Endothelial cell of umbilical vein (primary cell): ENCODE data around the gene THNSL1. TPM values are rescaled to one million over a fixed set of nuclear protein-coding genes. Genes with fewer than 3 reads are reported as not detected.

ENCODE experiments used
- BruUV-seq: library from RNA; stranded (reverse); fragments of 400-500 nt; replicated peaks from 2 replicates; lab custom pipeline; 2021; lab: Mats Ljungman, UMichigan
- CTCF ChIA-PET: fragments of 300-600, 350-600 bp; sonication (Branson Sonifier 250); formaldehyde crosslinking; loops from one replicate; lab custom pipeline; 2021; ENCODE audit warnings: antibody characterized with exemption, inconsistent platforms; lab: Charles Lee
- POLR2A ChIA-PET: fragments of 300-600, 350-600 bp; sonication (Branson Sonifier 250); formaldehyde crosslinking; loops from one replicate; lab custom pipeline; 2021; ENCODE audit warnings: antibody characterized with exemption, inconsistent platforms; lab: Charles Lee
- DNase-seq: peaks from one replicate; pipeline ENCODE4 v3.0.0-alpha.2; 2011; ENCODE audit warnings: low read depth, low spot score
- FAIRE-seq: peaks from 2 replicates; lab custom pipeline; 2011; peaks lifted over from hg19 to GRCh38; lab: Jason Lieb, UNC
- H2AFZ ChIP-seq: 2 replicates; pipeline ENCODE4 v1.6.0; 2012; ENCODE audit warnings: low read depth, low read length, control low read depth, inconsistent platforms
- H3K27ac ChIP-seq: 2 replicates; pipeline ENCODE4 v1.5.1; 2011; ENCODE audit warnings: low read depth, mild to moderate bottlenecking, control low read depth, low read length, moderate library complexity; ENCODE audit not compliant: insufficient read depth
- H3K27me3 ChIP-seq, 2 experiments: 2 replicates each; pipeline versions ENCODE4 v1.6.0 to v1.6.1; 2011; ENCODE audit warnings: low read length in 2 of 2, mixed read lengths in 1 of 2; ENCODE audit not compliant: control insufficient read depth in 2 of 2, insufficient read depth in 2 of 2
- H3K36me3 ChIP-seq, 2 experiments: 2 replicates in 1 of 2; 3 replicates in 1 of 2; pipeline ENCODE4 v1.5.1; 2011; ENCODE audit warnings: low read length in 2 of 2, mild to moderate bottlenecking in 1 of 2, moderate library complexity in 1 of 2; ENCODE audit not compliant: control insufficient read depth in 2 of 2, insufficient read depth in 2 of 2; ENCODE audit errors: extremely low read depth in 1 of 2
- H3K4me1 ChIP-seq: 3 replicates; pipeline ENCODE4 v1.5.1; 2011; ENCODE audit warnings: mild to moderate bottlenecking, low read length; ENCODE audit not compliant: control insufficient read depth, insufficient read depth; ENCODE audit errors: extremely low read depth
- H3K4me2 ChIP-seq: 2 replicates; pipeline ENCODE4 v1.6.1; 2011; ENCODE audit warnings: low read length, control low read depth, mixed read lengths; ENCODE audit not compliant: insufficient read depth
- H3K4me3 ChIP-seq, 3 experiments: fragments of 200-600 bp in 1 of 3; sonication (generic), shearing (Covaris generic) in 1 of 3; replicated peaks in 1 of 3; 2 replicates each; pipeline ENCODE4 v1.5.1; 2011 to 2016; ENCODE audit warnings: control low read depth in 3 of 3, low read length in 3 of 3, mild to moderate bottlenecking in 2 of 3, inconsistent platforms in 1 of 3, low read depth in 1 of 3, moderate library complexity in 1 of 3; ENCODE audit not compliant: insufficient read depth in 1 of 3
- H3K79me2 ChIP-seq: 2 replicates; pipeline ENCODE4 v1.6.0; 2012; ENCODE audit warnings: low read length, inconsistent platforms; ENCODE audit not compliant: control insufficient read depth, insufficient read depth
- H3K9ac ChIP-seq: replicated peaks from 2 replicates; pipeline ENCODE3; 2011; ENCODE audit warnings: low read length, control low read depth; ENCODE audit not compliant: insufficient read depth; ENCODE audit errors: extremely low read depth
- H3K9me1 ChIP-seq: replicated peaks from 3 replicates; pipeline ENCODE4 v1.6.0; 2011; ENCODE audit warnings: mild to moderate bottlenecking, low read length; ENCODE audit not compliant: control insufficient read depth, insufficient read depth; ENCODE audit errors: extremely low read depth
- H3K9me3 ChIP-seq: replicated peaks from 2 replicates; pipeline ENCODE4 v1.5.1; 2012; ENCODE audit warnings: low read length, inconsistent platforms; ENCODE audit not compliant: control insufficient read depth, insufficient read depth
- H4K20me1 ChIP-seq: replicated peaks from 2 replicates; pipeline ENCODE3; 2011; ENCODE audit warnings: mild to moderate bottlenecking, low read length; ENCODE audit not compliant: control insufficient read depth, insufficient read depth; ENCODE audit errors: extremely low read depth
- CTCF ChIP-seq, 2 donors: IDR thresholded peaks; 1 replicate in 1 of 2; 2 replicates in 1 of 2; pipeline ENCODE4 v1.5.1; 2011; ENCODE audit warnings: low read length in 2 of 2, mild to moderate bottlenecking in 2 of 2, moderate library complexity in 2 of 2, control low read depth in 1 of 2, inconsistent platforms in 1 of 2, low read depth in 1 of 2; ENCODE audit not compliant: insufficient read depth in 1 of 2; ENCODE audit errors: extremely low read depth in 1 of 2
- GATA2 ChIP-seq: IDR thresholded peaks from 2 replicates; pipeline ENCODE4 v1.7.0; 2011; ENCODE audit warnings: low read depth, mild to moderate bottlenecking, moderate library complexity, mixed read lengths, low read length; ENCODE audit not compliant: insufficient read length, insufficient read depth
- JUN ChIP-seq: IDR thresholded peaks from 2 replicates; pipeline ENCODE4 v1.6.1; 2011; ENCODE audit warnings: borderline replicate concordance, low read depth; ENCODE audit not compliant: insufficient read length, insufficient read depth
- MAX ChIP-seq: IDR thresholded peaks from 2 replicates; pipeline ENCODE4 v1.6.1; 2011; ENCODE audit not compliant: insufficient read depth, insufficient read length
- MYC ChIP-seq: IDR thresholded peaks from one replicate; pipeline ENCODE4 v1.6.1; 2011; ENCODE audit warnings: mild to moderate bottlenecking, low read depth, low read length
- POLR2AphosphoS5 ChIP-seq: IDR thresholded peaks from 2 replicates; pipeline ENCODE4 v1.6.1; 2012; ENCODE audit warnings: low read depth, mild to moderate bottlenecking, control low read depth, low read length, moderate library complexity; ENCODE audit not compliant: insufficient read depth
- dilution Hi-C: fragments of 300-500 bp; cut with MboI; formaldehyde crosslinking; loops from one replicate; pipeline ENCODE4 v1.15.0; 2019; ENCODE audit warnings: low sequenced_read_pairs; ENCODE audit not compliant: extremely low pct_ligation_motif_present
- intact Hi-C: fragments of 100-400 bp; cut with micrococcal nuclease; formaldehyde crosslinking; loops from one replicate; pipeline ENCODE4 v1.10.0; 2022
- polyA plus RNA-seq, 4 experiments: library from polyadenylated mRNA; depleted of rRNA in 3 of 4; stranded (reverse) in 3 of 4; unstranded in 1 of 4; fragments of >200 nt; gene quantifications; 2 replicates each; pipeline versions ENCODE4 v1.2.1 to v1.2.3, GENCODE V29; 2011 to 2012; ENCODE audit warnings: missing spikeins in 1 of 4
- total RNA-seq: library from RNA; stranded (reverse); gene quantifications from 2 replicates; pipeline ENCODE4 v1.2.3, GENCODE V29; 2021

The THNSL1 gene
- total and polyA plus RNA-seq, 2 donors (not counting 3 experiments of a cell fraction or from before 2014, with no cell fraction given): 0.52 to 2.1 TPM

DNA sequence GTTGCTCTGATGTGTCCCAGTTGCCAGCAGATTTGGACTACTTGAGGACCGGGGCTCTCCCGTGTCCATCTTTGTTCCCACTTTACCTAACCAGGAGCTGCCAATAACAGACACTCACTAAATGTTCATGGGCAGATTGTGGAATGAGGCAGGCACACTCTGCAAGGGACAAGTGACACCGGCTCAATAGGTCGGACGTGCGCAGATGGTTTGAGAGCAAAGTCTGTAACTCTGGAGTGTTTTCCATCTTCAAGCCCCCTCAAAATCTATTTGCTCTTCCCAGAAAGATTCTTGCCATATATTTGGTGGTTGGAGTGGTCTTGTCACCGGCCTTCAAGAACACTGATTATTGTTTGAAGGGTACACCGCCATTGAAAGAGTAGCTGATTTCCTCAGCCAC is 47.2 kb downstream of the THNSL1 start:
- Histone ChIP-seq H3K27me3 (no peaks in the 10 kb centered on the region), H3K4me1 (peaks cover 35% of the 10 kb centered on the region), H4K20me1 (no peaks in the 10 kb centered on the region), H3K9me3 (no peaks in the 10 kb centered on the region), H3K36me3 (no peaks in the 10 kb centered on the region), H3K79me2 (no peaks in the 10 kb centered on the region), H3K4me3 (no peak overlapping the region), H3K27ac (peak overlapping the region; percentile 93), H3K9ac (no peak overlapping the region), H2AFZ (no peak overlapping the region), H3K9me1 (no peaks in the 10 kb centered on the region), H3K4me2 (no peak overlapping the region)
- dilution Hi-C loops: no loop called here
- no peak for TF ChIP-seq MAX
- no peak for TF ChIP-seq MYC
- no peak for TF ChIP-seq JUN
- no peak for TF ChIP-seq POLR2AphosphoS5
- no peak for TF ChIP-seq GATA2
- TF ChIP-seq CTCF (IDR thresholded peaks at IDR 0.05; ENCODE audit: extremely low read depth in 1 of 2, insufficient read depth in 1 of 2, low read depth in 1 of 2, low read length in 2 of 2): no peak
- BruUV-seq: no TSS peak
- intact Hi-C loops: no loop called here
- DNase-seq: no peak
- POLR2A ChIA-PET: no interaction called here
- FAIRE-seq: no peak
- CTCF ChIA-PET: interaction anchor here (8.5 kb wide), 1 partner anchor 17 kb away, joined by 46 read pairs; no protein-coding TSS in a partner anchor
